Skeletal muscle cell (primary cell): Measurements from ENCODE around the gene RSPRY1.

Source experiments
- DNase-seq: peaks from one replicate; pipeline ENCODE4 v3.0.0-alpha.2; 2010; ENCODE audit warnings: low read depth
- H3K4me3 ChIP-seq: 2 replicates; pipeline ENCODE4 v1.5.1; 2011; ENCODE audit warnings: low read depth, mild to moderate bottlenecking, control low read depth, low read length, moderate library complexity

Gene RSPRY1

DNA sequence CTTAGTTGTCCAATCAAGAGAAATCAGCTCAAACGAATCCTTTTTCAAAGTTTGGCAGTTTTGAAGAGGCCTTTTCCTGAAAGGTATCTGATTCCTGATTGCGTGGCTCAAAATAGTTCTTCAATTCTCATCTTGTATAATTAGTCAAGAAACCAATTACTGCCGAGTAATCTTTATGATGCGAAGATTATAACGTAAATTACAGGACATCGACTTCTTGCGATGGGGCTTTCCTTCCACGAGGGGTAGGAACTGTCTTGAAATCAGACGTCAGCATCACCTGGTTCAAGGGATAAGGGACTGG, 58.3 kb downstream of the RSPRY1 start:
- peak overlapping the region; percentile 83 for H3K4me3 ChIP-seq
- DNase-seq, result no peak

DNA sequence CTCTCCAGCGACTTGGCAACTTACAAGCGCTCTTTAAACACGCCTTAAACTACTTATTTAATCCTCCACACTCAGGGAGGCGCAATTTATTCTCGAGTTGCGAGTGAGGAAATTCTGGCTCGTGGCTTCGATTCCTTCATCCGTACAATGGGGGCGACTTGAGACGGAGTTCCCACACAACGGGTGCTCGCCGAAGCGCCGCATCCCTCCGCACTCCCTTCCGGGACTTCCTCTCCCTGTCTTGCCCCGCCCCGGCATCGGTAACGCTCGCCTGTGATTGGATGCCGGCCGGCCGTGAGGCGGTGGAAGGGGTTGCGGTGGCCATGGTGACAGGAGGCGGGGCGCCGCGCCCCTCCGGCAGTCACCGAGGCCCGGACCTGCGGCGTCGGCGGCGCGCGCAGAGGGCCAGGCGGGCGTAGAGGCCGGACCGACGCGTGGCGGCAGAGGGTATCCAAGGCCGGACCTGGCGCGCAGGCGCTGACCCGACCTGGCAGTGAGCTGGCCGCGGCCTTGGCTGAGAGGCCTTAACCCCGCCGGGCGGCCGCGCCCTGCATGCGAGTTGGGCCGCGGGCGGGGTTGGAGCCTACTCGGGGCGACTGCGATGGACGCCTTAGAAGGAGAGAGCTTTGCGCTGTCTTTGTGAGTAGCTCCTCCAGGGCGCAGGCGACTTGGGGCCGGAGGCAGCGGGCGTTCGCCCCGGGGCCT, 58.8 kb downstream of the RSPRY1 start, which contains the start of gene ARL2BP:
TSS of gene ARL2BP (plus strand) at position 493 of the 705 bp plus-strand sequence. CDS start at position 602, 109 bp downstream.
- DNase-seq, result peak; percentile 90
- H3K4me3 ChIP-seq, result peak within 1 kb of the TSS; percentile 83

DNA sequence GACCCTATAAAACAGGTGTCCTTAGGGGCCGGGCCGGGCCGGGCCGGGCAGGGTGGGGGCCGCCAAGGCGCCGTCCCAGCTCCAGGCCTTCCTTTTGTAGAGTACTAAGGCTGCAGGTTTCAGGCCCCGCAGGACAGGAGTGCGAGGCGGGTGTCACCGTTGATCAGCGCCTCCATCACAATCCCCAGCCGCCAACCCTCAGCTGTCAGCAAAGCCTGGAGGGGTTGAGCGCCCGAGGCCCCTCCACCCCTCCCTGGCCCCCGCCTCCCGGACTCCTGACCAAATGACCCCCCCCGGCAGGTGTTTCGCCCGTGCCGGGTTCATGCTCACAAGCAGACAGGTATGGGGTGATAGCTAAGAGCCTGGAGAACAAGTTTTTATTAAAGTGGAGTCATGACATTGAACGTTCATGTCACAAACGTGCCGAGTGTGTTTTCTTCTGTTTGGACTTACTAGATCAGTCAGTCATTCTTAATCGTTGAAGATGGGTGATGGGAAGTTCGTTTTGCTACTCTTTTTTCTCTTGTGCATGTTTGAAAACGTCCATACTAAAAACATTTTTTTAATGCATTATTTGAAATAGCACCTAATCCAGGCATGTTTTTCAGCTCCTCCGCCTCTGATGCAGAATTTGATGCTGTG, 59.5 kb downstream of the RSPRY1 start:
- DNase-seq, result no peak
- peak overlapping the region; percentile 83 for H3K4me3 ChIP-seq

DNA sequence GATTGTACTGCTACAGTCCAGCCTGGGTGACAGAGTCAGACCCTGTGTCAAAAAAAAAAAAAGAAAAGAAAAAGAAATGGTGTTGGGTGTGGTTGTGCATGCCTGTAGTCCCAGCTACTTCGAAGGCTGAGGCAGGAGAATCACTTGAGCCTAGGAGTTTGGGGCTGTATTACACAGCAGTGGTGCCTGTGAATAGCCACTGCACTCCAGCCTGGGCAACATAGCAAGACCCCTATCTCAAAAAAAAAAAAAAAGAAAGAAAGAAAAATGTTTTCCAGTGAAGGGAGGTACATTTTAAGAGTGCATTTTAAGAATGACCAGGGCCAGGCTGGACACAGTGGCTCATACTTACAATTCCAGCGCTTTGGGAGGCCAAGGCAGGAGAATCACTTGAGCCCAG, 65.2 kb downstream of the RSPRY1 start:
- no peak for DNase-seq
- H3K4me3 ChIP-seq, result no peak overlapping the region

DNA sequence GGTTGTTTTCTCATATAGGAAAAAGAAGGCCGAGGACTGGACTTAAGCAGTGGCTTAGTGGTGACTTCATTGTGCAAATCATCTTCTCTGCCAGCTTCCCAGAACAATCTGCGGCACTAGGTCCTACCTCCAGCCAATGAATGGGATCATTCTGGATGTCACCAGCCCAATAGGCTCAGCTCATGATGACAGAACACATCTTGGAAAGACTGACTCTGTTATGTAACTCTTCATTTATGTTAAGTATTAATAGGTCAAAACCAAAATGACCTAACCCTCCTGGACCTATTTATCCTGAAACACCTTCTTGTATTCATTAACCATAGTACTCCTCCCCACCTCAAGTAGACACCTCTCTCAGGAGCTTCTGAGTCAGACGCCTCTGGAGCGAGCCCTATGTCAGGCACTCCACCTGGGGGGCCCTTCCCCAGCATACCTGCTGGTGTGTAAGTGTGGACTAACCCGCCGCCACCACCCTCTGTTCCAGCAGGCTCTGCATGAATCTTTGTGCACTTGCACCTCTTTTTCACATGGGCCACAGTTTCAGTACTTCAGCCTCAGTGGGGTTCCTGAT, 66.1 kb downstream of the RSPRY1 start:
- H3K4me3 ChIP-seq, result no peak overlapping the region
- no peak for DNase-seq

DNA sequence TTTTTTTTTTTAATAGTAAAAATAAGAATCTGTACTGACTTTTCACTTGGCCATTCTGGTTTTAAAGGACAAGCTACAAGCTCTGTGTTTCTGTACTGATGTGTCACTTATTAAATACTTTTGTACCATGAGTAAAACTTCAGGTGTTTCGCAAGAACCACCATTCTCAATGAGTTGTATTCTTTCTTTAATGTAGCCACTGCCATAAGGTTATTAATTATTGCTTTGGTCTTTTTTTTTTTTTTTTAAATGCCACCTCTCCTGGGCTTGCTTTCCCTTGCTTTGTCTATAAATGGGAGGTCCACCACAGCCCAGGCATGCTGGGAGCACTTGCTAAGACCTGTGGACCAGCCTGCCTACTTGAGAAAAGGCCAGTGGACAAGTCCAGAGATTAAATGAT, 67.3 kb downstream of the RSPRY1 start:
- H3K4me3 ChIP-seq, result no peak overlapping the region
- DNase-seq, result no peak

DNA sequence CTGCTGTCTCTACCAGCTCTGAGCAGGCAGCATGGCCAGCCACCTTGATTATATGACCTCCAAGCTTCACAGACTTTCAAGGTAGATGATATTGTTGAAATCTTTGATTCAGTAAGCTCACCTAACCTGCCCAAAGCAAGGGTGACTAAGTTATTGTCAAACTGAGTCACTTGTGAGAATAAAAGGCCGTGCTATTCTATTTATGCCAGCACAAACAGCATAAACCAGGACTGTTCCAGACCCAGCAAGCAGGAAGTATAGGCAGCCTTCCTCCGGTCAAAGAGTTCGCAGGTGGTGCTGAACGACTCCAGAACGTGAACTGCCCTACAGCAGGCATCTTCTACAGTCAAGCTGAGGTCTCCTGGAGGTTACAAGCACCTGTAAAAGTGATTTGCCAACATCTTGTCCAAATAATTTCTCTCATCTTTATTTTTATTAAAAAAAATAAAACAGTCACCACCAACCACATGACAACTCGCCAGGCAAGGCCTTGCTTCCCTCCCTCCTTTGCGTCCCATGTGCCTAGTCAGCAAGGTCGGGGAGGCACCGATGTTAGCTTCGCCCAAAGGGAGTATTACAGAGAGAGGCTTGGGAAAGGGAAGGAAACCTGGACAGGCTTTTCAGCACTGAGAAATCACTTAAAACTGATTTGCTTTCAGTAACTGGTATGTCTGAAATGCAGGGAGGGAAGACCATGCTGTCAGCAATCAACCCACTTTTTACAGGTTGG, 69.7 kb downstream of the RSPRY1 start:
- H3K4me3 ChIP-seq, result no peak overlapping the region
- no peak for DNase-seq

DNA sequence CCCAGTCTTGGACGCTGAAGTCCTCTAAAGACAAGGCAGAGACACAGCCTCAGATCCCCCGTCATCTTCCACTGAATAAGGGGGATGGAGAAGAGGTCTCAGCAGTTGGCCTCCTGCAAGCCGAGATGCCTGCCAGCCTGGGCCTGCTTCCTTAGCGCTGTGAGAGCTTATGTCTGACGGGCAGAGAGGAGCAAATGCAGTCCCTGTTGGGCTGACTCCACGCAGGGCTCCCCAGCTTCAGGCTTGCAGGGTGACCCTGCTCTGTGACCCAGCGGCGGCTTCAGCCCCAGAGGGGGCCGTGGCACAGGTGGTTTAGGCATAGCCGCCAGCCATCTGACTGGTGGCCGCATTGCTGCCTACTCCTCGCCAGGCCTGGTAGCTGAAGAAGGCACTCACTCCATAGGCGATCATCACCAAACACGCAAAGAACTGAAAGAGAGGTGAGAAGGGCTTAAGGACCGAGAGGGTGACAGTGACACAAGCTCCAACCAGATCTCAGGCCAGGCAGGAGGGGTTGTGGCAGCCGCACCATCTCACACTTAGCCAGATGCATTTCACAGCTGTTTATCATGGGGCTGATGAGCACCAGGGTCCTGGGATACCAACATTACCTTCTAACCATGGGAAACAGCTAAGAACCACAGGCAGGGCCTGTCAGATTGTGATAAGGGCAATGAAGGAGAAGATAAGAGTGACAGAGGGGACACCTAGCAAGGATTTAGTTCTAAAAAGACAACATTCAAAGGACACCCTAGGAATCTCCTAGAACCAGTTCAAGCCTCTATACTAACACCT, 70.7 kb downstream of the RSPRY1 start:
- H3K4me3 ChIP-seq, result no peak overlapping the region
- no peak for DNase-seq

DNA sequence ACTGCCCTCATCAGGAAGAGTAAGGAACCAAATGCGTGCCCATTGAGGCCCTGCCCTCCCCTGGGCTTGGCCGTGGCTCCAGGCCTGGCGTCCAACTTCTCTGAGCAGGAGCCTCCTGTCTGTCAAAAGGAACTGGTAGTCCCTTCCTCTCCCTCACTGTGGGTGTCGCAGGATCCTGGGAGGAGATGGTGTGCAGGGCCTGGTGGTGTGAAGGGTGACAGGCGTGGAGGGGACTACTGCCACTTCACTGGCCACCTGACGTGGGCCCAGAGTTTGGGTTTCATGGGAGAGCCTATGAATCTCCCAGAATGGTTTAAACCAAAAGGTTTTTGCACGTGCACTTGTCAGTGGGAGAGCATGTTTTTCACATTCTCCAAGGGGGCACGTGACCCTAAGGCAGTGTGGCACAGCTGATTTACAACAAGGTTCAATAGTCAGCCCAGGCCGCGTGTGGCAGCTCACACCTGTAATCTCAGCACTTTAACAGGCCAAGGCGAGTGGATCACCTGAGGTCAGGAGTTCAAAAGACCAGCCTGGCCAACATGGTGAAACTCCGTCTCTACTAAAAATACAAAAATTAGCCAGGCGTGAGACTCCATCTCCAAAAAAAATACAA, 71.4 kb downstream of the RSPRY1 start:
- no peak overlapping the region for H3K4me3 ChIP-seq
- no peak for DNase-seq

DNA sequence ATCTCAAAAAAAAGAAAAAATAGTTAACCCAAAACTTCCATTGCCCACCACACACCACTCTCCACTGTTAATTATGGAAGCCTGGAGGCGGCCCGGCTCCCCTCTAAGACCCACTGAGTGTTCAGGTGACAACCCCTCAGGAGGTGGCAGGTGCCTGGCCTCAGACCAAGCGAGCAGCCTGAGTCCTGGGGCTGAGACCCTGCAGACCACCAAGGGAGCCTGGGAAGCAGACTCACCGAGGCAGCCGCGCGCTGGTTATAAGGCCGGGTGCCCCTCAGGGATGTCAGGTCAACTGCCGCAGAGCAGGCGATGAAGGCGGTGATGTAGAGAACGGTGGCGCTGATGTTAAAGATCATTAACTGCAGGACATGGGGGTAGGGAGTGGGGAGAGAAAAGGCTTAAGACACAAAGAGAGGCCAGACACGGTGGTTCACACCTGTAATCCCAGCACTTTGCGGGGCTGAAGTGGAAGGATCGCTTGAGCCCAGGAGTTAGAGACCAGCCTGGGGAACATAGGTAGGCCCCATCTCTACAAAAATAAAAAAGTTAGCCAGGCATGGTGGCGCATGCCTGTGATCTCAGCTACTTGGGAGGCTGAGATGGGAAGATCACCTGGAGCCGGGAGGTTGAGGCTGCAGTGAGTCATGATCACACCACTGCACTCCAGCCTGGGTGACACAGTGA, 72.2 kb downstream of the RSPRY1 start:
- H3K4me3 ChIP-seq, result no peak overlapping the region
- DNase-seq, result no peak

DNA sequence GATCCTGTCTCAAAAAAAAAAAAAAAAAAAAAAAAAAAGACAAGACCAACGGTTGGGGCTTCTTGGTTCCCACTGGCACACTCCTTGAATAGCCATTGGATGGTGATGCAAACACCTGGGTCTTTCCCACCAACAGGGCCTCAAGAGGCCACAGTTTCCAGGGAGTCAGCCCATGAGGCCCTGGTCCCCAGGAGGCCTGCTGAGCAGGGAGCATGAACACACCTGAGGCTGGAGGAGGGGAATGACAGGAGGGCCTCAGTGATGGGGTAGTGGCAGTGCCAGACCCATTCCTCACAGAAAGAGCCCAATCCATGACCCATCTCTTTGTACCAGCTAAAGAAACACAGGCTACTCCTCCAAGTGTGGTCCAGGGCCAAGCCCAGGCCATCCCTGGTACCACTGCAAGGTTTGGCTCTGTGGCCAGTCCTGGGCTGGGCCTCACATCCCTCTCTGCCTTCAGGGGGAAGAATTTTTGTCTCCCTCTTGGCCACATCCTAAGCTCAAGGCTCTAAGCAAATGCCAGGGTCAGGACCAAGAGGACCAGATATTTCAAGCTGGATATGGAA, 72.9 kb downstream of the RSPRY1 start:
- H3K4me3 ChIP-seq, result no peak overlapping the region
- no peak for DNase-seq

DNA sequence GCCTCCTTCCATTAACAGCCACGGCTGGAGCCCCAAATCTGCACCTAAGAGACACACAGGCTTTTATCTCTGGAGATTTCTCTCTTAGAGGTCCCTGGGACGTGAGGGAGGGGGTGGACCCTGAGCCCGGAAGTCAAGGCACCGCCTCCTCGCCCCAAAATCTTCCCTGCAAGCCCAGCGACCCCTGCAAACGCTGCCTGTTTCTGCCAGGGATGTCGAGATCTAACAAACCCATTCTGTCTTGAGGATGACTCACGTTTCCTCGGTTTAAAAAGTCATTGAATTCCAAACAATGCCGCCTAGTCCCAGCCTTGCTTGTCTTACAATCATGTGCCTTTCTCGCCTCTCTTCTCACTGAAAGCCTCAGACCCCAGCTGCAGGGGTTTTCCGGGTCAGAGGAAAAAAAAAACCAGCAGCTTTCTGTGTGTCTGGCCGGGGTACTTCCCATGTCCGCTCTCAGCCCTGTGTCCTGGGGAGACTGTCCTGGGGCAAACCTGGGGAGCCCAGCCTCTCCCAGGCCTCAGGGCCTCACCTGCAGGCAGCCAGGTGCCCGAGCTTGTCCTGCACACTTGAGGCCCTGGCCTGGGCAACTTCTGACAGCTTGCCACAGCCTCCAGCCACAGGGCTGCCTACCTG, 74.3 kb downstream of the RSPRY1 start:
- DNase-seq, result peak; percentile 28
- peak overlapping the region; percentile 15 for H3K4me3 ChIP-seq

DNA sequence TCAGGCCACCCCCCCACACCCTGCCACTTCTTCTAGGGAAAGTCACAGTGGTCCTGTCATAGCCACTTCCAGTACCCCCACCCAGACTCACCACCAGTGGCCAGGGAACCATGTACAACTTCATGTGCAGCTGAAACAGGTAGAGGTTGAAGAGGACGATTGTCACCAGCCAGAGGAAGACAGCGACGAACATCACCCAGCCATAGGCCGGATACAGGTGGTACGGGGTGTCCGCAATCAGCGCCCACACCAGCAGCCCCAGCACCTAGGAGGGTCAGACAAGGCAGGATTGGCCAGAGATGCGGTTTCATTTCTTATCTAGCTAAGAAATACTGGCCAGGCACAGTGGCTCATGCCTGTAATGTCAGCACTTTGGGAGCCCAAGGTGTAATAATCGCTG, 75.7 kb downstream of the RSPRY1 start:
- no peak for DNase-seq
- no peak overlapping the region for H3K4me3 ChIP-seq

DNA sequence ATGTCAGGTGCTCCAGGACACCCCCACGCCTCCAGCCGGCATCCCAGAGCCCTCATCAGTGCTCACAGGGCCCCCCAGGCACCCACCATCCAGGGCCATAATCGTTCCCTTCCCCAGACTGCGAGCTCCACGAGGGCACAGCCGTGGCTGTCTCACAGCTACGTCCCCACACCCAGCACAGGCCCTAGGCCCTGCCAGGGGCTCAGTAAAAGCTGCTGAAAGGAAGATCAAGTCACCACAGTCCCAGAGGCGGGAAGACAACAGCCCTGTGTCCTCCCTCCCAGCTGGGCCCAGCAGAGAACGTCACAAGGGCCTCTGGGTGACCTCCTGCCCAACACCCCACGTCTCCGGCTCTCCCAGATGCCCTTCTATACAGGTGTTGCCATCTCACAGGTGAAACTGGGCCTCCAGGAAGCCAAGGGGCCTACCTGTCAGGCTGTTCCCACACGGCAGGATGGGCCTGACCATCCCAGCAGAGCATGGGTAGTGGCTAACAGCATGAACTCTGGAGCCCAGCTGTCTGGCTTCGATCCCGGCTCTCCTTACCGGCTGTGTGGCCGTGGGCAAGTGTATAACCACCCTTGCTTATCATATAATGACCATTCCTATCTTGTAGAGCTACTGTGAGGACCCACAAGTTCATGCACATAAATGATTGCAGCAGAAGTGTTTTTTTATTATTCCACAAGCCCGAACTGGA, 76.9 kb downstream of the RSPRY1 start:
- H3K4me3 ChIP-seq, result no peak overlapping the region
- no peak for DNase-seq

DNA sequence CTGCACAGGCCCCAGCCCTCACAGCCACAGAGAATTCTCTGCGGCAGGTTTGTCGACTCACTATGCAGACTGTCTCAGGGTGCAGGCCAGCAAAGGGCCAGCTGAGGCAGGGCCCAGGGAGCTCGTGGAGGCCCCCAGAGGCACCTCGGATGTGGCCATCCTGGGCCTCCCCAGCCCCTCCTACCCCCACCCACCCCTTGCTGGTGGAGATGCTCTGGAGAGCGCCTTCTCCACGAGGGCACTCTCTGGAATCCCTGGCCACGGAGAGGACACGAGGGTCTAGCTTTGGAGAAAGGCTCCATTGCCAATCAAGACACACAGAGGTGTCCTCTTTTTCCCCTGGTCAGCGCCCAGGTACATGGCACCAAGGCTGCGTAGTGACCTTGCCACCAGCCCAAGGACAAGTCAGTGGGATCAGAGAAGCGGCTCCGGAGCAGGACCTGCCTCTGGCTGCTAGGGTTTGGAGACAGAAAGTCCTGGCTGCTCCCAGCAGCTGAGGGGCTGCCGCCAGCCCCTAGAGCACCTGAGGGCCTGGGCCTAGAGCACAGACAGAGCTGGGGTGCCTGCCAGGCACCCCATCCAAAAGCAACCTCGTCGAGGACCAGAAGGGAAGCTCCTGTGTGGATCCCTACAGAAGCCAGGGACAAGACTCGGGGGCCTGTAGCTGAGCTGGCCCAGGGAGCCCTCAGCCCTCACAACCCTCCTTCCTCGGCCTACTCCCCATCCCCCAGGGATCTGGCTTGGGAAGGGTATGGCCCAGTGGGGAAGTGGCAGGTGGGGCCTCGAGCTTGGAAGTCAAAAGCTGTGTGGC, 77.6 kb downstream of the RSPRY1 start:
- no peak for DNase-seq
- no peak overlapping the region for H3K4me3 ChIP-seq

DNA sequence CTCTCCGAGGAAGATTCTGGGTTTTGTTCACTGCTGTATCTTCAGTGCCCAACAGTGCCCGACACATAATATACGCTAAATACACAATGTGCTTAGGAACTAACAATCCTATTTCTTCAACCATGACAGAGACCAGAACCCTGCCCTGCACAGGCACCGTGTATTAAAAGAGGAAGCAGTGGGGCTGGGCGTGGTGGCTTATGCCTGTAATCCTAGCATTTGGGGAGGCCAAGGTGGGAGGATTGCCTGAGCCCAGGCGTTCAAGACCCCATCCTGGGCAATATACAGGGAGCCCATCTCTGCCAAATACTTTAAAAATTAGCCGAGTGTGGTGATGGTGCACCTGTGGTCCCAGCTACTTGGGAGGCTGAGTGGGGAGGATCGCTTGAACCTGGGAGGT, 78.3 kb downstream of the RSPRY1 start:
- H3K4me3 ChIP-seq, result no peak overlapping the region

DNA sequence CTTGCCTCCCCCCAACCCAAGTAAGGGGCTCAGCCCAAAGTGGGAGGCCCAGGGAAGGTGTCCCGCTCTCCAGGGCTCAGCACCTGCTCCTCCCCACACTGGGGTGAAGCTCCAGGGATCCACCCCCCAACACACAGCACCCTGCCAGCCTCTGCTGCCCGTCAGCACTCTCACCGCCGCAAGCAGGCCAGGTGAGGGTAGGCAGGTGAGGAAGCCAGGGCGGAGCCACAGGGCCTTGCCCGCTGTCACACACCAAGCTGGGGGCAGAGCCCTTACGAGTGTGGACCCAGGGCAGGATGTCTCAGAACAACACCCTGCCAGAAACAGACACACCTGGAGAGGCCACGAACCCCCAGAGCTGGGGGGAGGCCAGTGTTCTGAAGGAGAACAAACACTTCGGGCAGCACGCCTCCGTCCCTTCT, 78.8 kb downstream of the RSPRY1 start:
- H3K4me3 ChIP-seq, result no peak overlapping the region
- no peak for DNase-seq

More for the DNA sequence above, 78.3 kb downstream of the RSPRY1 start:
- no peak for DNase-seq
